ENCODE data around the gene LIF. TPM values are rescaled to one million over a fixed set of nuclear protein-coding genes. Genes with fewer than 3 reads are reported as not detected.

Gene LIF
- total RNA-seq, 1 donor from 2014 or later: 208 TPM

DNA sequence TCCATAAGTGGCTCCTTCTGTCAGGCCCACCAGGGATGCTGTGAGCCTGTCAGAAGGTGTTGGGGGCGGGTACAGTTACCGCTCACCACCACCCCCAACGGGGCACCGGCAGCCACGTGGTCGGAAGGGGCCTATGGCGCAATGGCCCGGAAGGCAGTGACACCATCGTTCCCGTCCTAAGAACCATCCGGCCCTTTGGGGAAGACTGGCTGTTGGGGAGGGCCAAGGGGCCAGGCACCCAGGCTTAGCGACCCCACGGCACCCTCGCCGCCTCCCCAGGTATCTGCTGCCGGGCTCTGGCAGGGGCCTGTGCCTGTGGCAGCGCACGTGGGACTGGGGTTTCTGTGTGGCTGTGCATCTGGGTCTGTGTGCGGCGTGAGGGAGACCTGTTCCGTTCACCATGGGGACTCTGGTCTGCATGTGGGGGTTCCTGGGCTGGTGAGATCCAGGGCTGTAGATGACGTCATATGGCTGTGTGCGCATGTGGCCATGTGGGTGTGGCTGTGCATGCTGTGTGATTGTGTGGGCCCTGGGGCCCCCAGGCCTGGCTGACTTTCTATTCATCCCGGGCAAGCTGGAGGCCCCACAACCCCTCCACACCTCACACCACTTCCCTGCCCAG lies 19.4 kb upstream of the LIF start:
- intact Hi-C loops (cut with micrococcal nuclease): loop anchor here (1.0 to 5.0 kb wide), 7 partner anchors 20 to 794 kb away; partner anchors contain the start of genes LIF, NF2, RNF215 and SF3A1

DNA sequence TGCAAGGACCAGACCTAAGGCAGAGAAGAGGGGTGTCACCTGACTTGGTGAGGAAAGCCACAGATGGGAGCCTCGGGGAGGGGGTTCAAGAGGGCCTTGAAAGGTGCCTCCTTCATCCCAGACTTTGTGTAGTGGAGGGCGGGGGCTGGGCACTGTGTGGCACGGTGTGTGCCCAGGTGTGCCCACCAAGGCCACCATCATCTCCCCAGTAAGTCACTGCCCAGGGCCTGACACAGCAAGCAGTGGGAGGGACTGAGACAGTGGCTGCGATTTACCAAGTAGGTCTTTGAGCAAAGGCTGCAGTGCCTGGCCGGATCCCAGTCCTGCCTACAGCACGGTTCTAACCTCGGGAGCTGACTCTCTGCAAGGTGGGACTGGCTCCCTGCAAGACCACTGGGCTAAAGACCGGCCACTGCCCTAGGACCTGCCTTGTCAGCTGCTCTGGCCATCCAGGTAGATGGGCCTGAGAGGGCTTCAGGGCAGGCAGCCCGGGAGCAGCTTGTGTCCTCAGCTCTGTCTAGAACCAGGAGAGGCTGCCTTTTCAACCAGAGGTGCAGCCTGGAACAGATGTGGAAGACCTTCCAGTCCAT lies 18.7 kb upstream of the LIF start:
- intact Hi-C loops (cut with micrococcal nuclease): loop anchor here (5.0 kb wide), 3 partner anchors 498 to 793 kb away; partner anchors contain the start of genes NF2, UQCR10 and ZMAT5

DNA sequence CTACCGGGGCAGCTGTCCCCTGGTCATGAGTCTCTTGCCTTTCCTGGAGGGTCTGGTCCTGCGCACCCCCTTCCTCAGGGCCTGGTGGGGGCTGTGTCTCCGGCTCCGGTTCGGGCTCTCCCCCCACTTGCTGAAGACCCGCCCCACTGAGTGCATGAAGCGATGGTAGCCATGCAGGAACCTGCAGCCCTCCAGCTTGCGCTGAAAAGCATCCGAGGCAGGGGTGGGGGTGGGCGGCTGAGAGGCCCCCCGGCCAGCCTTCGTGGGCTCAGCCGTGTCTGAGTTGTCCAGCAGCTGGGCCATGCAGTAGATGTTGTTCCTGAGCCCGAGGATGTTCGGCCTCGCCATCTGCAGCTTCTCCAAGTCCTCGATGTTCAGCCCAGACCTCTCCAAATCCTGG lies 17.3 kb upstream of the LIF start:
- intact Hi-C loops (cut with micrococcal nuclease): loop anchor here (1.0 kb wide), 1 partner anchor 23 kb away; no protein-coding TSS in a partner anchor

DNA sequence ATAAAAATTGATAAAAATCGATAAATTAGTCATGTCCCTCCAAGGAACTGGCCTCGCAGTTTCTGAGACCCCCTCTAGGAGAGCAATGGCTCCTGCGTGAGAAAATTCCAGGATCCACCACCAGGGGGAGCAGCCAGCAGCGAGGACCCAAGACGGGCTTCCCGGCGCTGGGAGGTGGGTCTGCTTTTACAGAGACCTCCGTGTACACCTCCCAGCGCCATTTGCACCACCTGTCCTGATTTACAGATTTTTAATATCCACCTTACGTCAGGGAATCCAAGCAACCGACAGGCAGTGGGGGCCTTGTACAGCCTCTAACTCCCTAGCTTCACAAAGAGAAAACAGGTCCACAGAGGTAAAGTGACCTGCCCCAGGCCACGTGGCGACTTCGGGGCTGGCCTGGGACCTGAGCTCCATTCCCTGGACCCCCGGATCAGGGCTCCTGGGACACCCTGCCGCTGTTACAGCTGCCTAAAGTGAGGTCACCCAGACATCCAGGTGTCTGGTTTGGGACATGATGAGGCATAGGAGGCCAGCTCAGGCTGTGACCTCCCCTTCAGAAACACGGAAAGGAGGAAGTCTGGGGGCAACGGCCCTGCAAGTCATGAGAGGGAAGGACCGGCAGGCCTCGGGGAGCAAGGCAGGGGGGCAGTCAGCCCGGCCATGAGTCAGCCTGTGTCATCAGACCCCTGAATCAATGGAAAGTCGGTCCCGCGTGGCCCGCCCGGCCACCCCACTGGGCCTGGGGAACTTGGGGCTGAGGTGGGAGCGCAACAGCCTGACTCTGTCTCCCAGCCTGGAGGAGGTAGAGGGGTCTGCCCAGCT lies 16.6 kb upstream of the LIF start:
- intact Hi-C loops (cut with micrococcal nuclease): loop anchor here (1.0 kb wide), 1 partner anchor 24 kb away; no protein-coding TSS in a partner anchor

DNA sequence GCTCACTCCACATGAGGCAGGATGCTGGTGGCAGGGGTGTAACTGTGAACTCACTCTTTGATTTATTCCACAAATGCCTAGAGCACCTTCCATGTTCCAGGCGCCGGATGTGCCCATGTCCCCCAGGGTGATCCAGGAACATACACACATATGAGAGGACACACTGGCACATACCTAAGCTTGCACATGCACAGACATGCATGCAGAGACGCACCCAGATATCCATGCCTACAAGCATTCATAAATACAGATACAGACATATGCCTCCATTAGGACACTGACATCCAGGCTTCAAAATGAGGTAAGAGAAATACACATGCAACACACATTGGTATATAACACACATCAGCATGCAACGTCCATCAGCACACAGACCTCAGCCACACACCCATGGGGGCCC lies 15.6 kb upstream of the LIF start:
- intact Hi-C loops (cut with micrococcal nuclease): no loop called here

DNA sequence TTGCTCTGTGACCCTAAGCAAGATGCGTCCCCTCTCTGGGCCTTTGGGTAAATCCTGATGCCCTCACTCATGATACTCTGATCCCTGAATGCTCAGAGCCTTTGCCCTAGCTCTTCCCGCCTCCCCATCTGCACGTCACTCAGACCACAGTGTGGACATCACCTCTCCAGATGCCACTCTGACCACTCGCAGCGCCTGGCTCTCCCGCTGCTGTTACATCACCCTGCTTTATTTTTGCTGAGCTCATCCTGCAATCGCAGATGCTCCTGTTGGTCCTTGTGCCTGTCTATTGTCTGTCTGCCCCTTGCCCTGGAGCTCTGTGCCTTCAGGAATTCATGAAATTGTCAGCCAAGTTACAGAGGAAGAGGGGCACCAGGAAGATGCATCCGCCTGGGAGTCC lies 14.6 kb upstream of the LIF start:
- intact Hi-C loops (cut with micrococcal nuclease): no loop called here

DNA sequence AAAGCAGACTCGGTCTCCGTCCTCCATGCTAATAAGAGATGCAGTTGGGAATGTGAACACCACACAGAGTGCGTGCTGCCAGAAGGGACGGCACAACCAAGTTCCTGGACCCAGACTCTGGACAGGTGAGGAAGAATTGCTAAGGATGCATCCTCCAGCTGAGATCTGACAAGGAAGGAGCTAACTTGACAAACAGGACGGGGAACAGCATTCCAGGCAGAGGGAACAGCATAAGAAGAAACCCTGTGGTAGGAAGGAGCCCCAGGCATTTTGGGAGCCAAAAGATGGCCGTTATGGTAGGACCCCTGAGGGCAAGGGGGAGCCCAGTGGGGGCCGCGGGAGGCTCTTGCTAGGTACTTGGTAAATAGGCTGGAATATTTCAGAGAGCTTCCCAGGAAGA lies 14.1 kb upstream of the LIF start:
- intact Hi-C loops (cut with micrococcal nuclease): no loop called here

DNA sequence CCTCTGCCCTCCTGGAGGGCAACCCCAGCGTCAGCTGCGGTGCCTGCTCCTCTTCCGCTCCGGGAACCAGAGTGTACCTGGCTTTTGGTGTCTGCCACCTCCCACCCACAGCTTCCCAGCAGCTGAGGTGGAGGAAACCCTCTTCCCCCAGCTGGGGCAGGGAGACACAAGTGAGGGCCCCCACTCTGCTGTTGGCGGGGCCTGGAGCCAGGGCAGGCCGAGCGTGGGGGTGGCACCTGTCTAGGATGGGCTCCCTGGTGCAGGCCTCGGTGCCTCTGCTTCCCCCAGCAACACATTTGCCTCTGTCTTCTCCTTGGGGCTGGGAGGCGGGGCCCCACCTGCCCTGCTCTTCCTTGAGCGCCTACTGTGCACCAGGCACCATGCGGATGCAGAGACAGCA lies 13.7 kb upstream of the LIF start:
- intact Hi-C loops (cut with micrococcal nuclease): no loop called here

DNA sequence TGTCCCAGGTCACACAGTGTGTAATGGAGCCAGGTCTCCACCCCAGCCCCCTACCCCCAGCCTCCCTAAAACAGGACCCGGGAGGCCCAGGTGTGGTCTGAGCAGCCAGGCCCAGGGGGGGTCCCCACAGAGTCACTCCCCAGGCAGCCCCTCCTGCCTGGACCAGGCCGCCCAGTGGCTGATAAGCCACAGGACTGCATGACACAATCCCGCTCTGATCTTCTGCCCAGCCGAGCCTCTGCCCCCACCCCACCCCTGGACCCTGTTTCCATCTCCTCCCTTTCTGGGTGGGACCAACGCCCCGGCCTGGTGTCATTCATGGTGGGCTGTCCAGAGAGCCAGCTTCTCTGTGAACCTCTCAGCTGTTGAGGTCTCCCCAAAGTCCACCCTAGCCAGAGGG lies 7.8 kb upstream of the LIF start:
- intact Hi-C loops (cut with micrococcal nuclease): no loop called here

DNA sequence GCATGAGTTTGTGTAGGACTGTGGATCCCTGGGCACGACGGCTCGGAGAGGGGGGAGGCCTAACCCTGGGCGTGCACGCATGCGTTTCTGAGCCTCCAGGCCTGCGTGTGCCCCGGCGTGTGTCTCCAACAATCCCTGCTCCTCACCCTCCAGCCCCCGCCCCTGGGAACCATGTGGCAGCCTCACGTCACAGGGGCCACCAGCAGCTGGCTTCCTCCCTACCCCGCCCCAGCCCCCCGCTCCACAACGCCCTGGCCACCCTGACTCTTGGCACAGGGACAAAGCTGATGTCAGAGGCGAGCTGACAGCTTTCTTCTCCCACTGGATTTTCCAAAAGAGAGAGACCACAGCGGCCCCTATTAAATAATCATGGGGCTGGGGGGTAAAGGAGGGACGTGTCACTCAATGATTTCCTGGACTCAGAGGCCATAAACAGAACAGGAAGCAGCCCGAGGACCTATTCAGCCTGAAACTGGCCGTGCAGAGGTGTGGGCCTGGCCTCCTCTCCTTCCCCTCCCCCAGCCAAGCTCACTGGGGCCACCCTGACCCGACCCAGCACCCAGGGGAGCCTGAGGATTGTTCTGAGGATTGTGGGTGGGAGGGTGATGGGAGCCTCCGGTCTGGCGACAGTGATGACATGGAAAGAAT lies 6.8 kb upstream of the LIF start:
- intact Hi-C loops (cut with micrococcal nuclease): no loop called here

DNA sequence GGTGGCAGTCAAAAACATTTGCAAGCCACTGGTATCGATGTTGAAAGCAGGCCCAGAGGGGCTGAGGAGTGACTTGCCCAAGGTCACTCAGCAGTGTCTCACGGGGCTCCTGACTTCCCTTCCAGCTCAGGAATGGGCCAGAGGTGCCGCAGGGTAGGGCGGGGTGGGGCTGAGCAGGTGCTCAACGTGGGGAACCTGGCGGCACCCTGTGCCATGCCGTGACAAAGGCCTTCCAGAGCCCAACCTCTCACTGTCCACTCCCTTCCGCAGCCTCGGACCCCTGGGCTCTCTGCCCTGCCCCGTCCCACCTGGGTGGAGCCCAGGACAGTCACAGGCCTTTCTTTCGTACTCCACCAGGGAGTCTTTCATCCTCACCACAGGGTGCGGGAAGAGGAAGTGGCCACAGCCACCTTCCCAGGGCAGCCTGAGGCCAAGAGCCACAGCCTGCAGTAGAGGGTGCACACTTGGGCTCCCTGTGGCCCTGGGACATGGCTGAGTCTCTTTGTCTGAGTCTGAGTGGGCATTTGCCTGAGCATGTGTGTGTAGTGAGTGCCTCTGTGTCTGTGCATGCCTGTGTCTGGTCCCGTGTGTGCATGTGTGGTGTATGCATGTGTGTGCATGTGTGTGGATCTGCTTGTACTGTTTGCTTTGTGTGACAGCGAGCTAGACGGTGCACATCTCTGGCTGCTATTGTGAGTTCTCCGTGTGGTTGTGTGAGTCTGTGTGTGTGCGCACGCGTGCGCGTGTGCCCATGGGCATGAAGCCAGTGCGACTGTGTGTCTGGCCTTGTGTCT lies 6.0 kb upstream of the LIF start:
- intact Hi-C loops (cut with micrococcal nuclease): no loop called here

DNA sequence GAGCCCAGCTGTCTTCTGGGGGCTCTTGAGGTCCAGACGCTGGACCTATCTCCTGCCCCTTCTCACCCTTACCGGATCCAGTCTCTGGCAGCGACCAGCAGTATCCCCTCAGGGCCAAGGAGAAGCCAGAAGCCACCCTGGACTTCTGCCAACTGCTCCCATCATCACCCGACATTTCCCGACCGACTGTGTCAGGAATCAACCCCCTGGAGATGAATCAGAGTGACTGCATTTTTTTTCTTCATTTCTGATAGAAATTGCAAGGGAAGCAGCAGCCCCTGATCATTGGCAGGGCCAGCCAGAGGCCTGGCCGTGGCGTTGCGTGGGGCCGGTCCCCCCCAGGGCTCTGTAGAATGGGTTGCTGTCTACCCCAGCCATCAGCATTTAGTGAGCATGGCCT lies 5.2 kb upstream of the LIF start:
- intact Hi-C loops (cut with micrococcal nuclease): no loop called here

DNA sequence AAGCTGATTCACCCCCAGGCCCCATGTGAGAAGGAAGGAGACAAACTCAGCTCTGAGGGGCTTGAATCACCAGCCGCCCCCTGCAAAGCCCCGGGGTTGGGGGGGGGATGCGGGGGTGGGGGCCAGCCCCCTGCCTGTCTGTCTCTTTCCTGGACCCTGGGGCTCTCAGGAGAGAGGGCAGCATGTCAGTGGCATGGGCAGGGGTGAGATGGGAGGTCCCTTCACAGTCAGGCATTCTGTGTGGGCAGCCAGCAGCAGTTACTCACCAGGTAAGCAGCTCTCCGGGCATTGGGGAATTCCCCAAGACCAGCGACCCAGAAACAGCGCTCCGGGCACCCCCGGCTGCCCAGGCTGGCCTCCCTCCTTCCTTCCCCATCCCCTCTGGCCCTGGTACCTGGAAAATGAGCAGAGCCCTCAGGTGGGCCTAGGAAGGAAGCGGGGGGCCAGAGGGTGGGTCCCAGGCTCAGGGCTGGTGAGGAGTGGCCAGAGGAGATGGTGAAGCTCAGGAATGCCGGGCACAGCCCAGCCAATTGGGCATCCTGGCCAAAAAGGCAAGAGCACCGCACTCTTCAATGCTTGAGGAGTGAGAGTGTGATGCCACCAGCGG lies 4.2 kb upstream of the LIF start:
- intact Hi-C loops (cut with micrococcal nuclease): no loop called here

DNA sequence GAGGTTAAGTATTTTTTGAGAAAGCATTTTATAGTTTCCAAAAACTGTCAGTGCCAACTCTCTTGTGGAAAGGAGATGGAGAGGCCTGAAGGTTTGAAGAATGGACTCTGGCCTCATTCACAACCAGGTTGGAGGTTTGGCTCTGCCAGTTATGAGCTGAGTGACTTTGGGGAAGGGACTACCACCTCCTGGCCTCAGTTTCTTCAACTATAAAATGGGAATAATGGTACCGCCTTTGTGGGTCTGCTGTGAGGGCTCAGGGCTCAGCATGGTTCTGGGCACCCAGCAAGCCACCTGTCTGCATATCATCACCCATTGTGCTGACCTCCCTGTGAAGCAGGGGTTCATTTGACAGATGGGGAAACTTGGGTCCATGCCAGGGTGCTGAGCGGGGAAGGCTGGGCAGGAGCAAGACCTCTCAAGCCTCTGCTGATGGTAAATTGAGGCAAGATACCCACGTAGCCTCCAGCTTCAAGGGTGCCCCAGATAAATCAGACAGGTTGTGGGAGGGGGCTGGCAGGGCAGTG lies 3.5 kb upstream of the LIF start:
- intact Hi-C loops (cut with micrococcal nuclease): no loop called here

DNA sequence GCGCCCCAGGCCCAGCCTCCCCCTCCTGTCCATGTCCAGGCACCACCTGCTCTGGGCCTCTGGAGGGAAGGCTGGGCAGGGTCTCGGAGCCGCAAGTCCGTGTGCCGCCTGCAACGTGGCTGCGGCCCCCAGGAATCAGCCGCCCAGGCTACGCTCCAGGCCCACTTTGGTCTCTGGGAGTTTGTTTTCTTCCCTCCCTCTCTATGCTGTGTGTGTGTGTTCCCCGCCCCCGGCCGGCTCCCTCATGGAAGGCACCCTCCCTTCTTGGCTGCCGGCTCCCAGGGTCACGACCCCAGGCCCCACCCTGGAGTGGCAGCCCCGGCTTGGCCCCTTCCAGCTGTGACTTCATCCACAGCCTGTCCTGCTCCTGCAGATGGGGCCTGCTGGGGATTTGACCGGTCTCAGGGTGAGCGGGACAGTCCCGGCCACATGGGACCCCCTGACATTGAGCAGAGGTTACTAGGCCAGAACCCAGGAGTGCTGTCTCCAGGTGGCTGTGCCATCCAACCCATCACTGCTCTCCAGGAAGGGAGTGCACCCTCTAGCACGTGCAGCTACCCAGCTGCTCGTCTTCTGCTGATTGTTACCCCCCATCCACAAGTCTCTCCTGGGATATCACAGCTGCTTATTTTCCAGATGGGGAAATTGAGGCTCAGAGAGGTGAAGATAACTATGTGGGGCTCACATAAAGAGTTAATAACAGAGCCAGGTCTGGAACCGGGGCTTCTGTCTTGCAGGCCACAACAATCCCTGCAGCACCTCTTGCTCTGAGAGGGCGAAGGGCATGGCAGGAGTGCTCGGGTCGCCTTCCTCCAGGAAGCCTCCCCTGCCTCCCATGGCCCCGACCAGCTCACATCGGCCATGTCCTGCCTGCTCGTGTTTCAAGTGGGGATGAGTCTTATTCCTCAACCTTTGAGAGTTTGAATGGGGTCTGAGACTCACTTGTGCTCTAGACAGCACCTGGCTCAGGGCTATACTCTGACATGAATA lies 2.8 kb upstream of the LIF start:
- intact Hi-C loops (cut with micrococcal nuclease): loop anchor here (5.0 kb wide), 2 partner anchors 38 to 82 kb away; partner anchors contain the start of gene CASTOR1

DNA sequence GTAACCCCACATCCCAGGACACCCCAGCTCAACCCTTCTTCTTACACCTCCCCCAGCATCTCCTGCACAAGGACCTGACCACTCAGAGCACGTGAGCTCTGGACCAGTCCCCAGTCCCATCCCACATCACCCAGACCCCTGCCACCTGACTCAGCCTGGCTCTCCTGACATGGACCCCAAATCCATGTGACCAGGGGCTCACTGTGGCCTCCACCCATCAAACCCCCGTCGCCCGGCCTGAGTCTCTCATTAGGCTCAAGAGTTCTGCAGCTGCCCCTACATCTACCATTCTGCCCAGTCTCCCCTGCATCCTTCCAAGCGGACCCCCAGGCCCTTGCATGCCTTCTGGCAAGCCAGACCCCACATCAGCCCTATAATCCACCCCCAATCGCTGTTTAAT lies 1.9 kb upstream of the LIF start:
- intact Hi-C loops (cut with micrococcal nuclease): loop anchor here (5.0 kb wide), 2 partner anchors 39 to 81 kb away; partner anchors contain the start of gene CASTOR1

DNA sequence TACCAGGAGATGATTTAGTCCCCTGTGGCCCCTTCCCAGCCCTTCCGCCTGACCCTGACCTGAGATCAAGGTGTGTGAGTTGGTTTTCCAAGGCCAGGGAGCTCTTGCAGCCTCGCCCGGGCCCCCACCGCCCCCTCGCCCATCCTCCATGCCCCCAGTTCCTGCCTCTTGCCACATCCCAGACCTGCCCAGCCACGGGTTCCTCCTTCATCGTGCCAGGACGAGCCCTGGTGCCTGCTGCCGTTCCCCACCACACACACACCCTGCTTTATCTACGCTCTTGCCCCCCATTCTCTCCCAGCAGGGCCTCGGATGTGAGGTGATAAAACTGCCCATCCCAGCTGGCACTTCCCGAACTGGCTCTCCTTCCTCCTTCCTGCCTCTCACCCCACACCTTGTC lies 1.4 kb upstream of the LIF start:
- intact Hi-C loops (cut with micrococcal nuclease): loop anchor here (2.0 to 5.0 kb wide), 3 partner anchors 39 to 81 kb away; partner anchors contain the start of gene CASTOR1

DNA sequence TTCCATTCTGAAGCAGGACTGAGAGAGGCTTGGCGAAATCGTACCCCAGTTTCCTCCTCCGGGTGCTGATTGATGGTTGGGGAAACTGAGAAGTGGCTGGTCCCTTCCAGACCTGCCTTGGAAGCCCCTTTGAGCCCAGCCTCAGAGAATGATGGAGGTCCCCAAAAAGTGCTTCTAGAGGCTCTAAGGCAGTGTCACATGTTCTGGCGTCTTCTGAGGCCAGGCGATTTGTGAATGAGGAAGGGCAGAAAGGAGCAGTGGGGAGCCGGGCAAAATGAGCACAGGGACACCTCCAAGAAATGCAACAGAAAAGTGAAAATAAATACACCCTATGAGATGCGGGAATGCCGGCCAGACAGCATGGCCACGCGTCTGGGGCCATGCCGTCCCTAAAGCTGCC lies 1.0 kb upstream of the LIF start:
- intact Hi-C loops (cut with micrococcal nuclease): loop anchor here (2.0 to 5.0 kb wide), 3 partner anchors 40 to 80 kb away; partner anchors contain the start of gene CASTOR1

Data from T-helper 1 cell treated with Interleukin-12 subunit alpha and Interleukin-12 subunit beta and Interleukin-4 antibody, amounts not matched to agents 30 ng/mL and 1 ng/mL, for 36 hours (primary cell).